AG04449 (cell line): ENCODE results near the gene LCA5L.

Experiments used
- CTCF ChIA-PET: fragments of 350-600 bp; formaldehyde crosslinking; extraction: SDS; loops from one replicate; lab custom pipeline; 2021; ENCODE audit warnings: antibody characterized with exemption; lab: Yijun Ruan, JAX
- POLR2A ChIA-PET: fragments of 400-600, 350-600 bp; formaldehyde crosslinking; extraction: SDS; loops from one replicate; lab custom pipeline; 2020; ENCODE audit warnings: antibody characterized with exemption, inconsistent platforms; lab: Yijun Ruan, JAX
- DNase-seq: peaks from one replicate; pipeline ENCODE4 v3.0.0-alpha.2; 2010; ENCODE audit warnings: low read depth, low spot score
- H3K4me3 ChIP-seq: 2 replicates; pipeline ENCODE4 v1.5.1; 2011; ENCODE audit warnings: low read depth, mild to moderate bottlenecking, control low read depth, low read length
- TF ChIP-seq, protein P1 (sequence below): IDR thresholded peaks from one replicate; pipeline ENCODE4 v1.5.1; 2011; ENCODE audit warnings: mild to moderate bottlenecking, moderate library complexity, low read length, control low read depth, inconsistent platforms; ENCODE audit not compliant: insufficient read depth; ENCODE audit errors: missing control alignments

Gene LCA5L

DNA sequence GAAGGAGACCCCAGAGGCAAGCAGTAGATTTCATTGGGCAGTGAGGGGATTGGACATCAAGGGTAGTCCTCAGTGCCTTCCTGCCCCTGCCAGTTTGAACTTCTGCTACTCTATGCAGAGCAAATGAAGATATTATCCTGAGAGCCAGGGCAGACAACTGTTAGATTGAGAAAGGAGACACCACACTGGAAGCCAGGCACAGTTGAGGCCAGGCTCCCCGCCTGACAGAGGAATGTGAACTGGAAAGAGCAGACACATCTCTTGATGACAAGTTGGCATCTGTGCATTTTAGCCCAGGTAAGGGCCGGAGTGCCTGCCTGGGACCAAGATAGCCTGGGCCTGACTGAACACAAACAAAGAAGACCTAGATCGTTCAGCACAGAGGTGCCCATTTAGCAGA, 22.2 kb upstream of the LCA5L start:
- no peak for DNase-seq
- TF ChIP-seq, protein P1, sequence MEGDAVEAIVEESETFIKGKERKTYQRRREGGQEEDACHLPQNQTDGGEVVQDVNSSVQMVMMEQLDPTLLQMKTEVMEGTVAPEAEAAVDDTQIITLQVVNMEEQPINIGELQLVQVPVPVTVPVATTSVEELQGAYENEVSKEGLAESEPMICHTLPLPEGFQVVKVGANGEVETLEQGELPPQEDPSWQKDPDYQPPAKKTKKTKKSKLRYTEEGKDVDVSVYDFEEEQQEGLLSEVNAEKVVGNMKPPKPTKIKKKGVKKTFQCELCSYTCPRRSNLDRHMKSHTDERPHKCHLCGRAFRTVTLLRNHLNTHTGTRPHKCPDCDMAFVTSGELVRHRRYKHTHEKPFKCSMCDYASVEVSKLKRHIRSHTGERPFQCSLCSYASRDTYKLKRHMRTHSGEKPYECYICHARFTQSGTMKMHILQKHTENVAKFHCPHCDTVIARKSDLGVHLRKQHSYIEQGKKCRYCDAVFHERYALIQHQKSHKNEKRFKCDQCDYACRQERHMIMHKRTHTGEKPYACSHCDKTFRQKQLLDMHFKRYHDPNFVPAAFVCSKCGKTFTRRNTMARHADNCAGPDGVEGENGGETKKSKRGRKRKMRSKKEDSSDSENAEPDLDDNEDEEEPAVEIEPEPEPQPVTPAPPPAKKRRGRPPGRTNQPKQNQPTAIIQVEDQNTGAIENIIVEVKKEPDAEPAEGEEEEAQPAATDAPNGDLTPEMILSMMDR, result no peak
- POLR2A ChIA-PET, result no interaction called here
- CTCF ChIA-PET, result no interaction called here
- no peak overlapping the region for H3K4me3 ChIP-seq

DNA sequence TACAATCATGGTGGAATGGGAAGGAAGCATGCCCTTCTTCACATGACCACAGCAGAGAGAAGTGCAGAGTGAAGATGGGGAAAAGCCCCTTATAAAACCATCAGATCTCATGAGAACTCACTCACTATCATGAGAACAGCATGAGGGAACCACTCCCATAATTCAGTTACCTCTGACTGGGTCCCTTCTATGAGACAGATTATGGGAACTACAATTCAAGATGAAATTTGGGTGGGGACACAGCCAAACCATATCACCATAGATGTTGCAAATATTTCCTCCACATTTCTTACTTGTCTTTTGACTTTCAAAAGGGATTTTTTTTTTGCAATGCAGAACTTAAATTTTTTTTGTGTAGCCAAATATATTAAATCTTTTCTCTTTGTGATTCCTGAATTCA, 21.0 kb upstream of the LCA5L start:
- no peak for DNase-seq
- POLR2A ChIA-PET, result no interaction called here
- CTCF ChIA-PET, result interaction anchor here (1.5 kb wide), 1 partner anchor 10 kb away, joined by 3 read pairs; no protein-coding TSS in a partner anchor
- H3K4me3 ChIP-seq, result no peak overlapping the region
- TF ChIP-seq, protein P1, result no peak

DNA sequence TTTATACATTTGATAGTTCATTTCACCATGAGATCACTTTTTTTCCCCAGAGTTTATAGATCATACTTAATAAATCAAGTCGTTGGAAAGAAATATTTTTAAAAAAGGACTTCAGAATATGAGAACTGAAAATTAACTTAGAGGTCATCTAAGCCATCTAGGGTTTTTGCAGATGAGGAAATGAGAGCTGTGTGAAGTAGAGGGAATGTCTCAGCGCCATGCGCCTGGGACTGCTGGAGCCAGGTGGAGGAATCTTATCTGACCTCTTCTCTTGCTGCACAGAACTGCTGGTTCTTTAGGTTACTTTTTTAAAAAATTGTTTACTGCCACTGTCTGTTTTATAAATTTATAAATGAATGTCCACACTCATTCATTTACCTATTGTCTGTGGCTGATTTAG, 17.7 kb upstream of the LCA5L start:
- TF ChIP-seq, protein P1, result no peak
- H3K4me3 ChIP-seq, result no peak overlapping the region
- POLR2A ChIA-PET, result no interaction called here
- CTCF ChIA-PET, result no interaction called here
- no peak for DNase-seq

GRCh38 chr21:39461419-39461818, 15.8 kb upstream of the LCA5L start:
- DNase-seq, result no peak
- ChIA-PET POLR2A (no interaction called here), CTCF (no interaction called here)
- TF ChIP-seq, protein P1, result no peak
- no peak overlapping the region for H3K4me3 ChIP-seq

DNA sequence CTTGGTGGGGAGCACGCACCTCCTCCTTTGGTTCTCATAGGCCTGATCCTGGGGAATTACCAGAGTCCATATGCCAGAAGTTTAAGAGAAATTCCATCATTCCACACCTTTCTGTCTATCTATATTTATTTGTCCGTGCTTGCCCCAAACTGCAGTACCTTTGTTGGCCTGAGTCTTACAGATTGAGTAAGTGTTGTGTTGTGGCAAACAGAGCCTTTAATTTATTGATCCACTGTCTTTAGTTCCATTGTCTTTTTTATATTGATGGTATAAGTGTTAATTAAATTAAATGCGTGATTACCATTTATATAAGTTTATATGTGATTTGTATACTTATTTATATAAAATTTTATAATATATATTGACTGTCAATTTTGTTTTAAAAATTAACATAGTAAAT, 11.1 kb upstream of the LCA5L start:
- POLR2A ChIA-PET, result no interaction called here

GRCh38 chr21:39454949-39455668, 9.5 kb upstream of the LCA5L start:
- H3K4me3 ChIP-seq, result no peak overlapping the region
- TF ChIP-seq, protein P1, result no peak
- no peak for DNase-seq
- POLR2A ChIA-PET, result no interaction called here
- CTCF ChIA-PET, result interaction anchor here (0.8 kb wide), 1 partner anchor 13 kb away, joined by 3 read pairs; no protein-coding TSS in a partner anchor

More for the DNA sequence above, 11.1 kb upstream of the LCA5L start:
- H3K4me3 ChIP-seq, result no peak overlapping the region
- no peak for DNase-seq
- CTCF ChIA-PET, result no interaction called here
- TF ChIP-seq, protein P1, result no peak
